ENCODE results near the gene KCNMA1.

KCNMA1 gene

GRCh38 chr10:77649333-77650331, 12.0 kb upstream of the KCNMA1 start:
- TF ChIP-seq CTCF (IDR thresholded peaks at IDR 0.05; ENCODE audit: insufficient read depth, low read length, poor library complexity, severe bottlenecking) (no peak), EZH2phosphoT487 (conservative IDR thresholded peaks at IDR 0.05; ENCODE audit: low read length) (no peak)
- Histone ChIP-seq H3K36me3 (ENCODE audit: low read length) (peaks cover 2% of the 10 kb centered on the region; the same call in 1 of the 2 replicates), H3K4me3 (ENCODE audit: insufficient read depth, low read length, poor library complexity, severe bottlenecking) (no peak overlapping the region), H3K4me2 (ENCODE audit: low read depth, low read length, poor library complexity, severe bottlenecking) (no peak overlapping the region), H3K9me2 (replicated peaks; ENCODE audit: insufficient read depth, low read length) (no peaks in the 10 kb centered on the region), H3F3A (ENCODE audit: insufficient read depth) (no peaks in the 10 kb centered on the region), H4K20me1 (ENCODE audit: low read depth, low read length) (no peaks in the 10 kb centered on the region), H3K27me3 (ENCODE audit: low read length) (no peaks in the 10 kb centered on the region), H3K9ac (ENCODE audit: low read length) (no peak overlapping the region), H3K79me2 (ENCODE audit: insufficient read depth, low read length) (no peaks in the 10 kb centered on the region), H3K9me3 (ENCODE audit: insufficient read depth, low read length) (peaks cover 4% of the 10 kb centered on the region; the same call in 1 of the 2 replicates), H3K27ac (ENCODE audit: low read depth, low read length) (no peak overlapping the region), H2AFZ (ENCODE audit: low read depth, low read length, severe bottlenecking) (no peak overlapping the region)

GRCh38 chr10:77648472-77648871, 10.9 kb upstream of the KCNMA1 start:
- H3F3A ChIP-seq (ENCODE audit: insufficient read depth) = no peaks in the 10 kb centered on the region
- peaks cover 2% of the 10 kb centered on the region; the same call in 1 of the 2 replicates for H3K36me3 ChIP-seq (ENCODE audit: low read length)
- TF ChIP-seq CTCF (IDR thresholded peaks at IDR 0.05; ENCODE audit: insufficient read depth, low read length, poor library complexity, severe bottlenecking) (no peak), EZH2phosphoT487 (conservative IDR thresholded peaks at IDR 0.05; ENCODE audit: low read length) (no peak)
- H3K9me3 ChIP-seq (ENCODE audit: insufficient read depth, low read length) = peaks cover 4% of the 10 kb centered on the region; the same call in 1 of the 2 replicates
- H3K4me2 ChIP-seq (ENCODE audit: low read depth, low read length, poor library complexity, severe bottlenecking) = no peak overlapping the region
- no peaks in the 10 kb centered on the region for H3K79me2 ChIP-seq (ENCODE audit: insufficient read depth, low read length)
- H3K9me2 ChIP-seq (replicated peaks; ENCODE audit: insufficient read depth, low read length) = no peaks in the 10 kb centered on the region
- no peak overlapping the region for H3K27ac ChIP-seq (ENCODE audit: low read depth, low read length)
- H4K20me1 ChIP-seq (ENCODE audit: low read depth, low read length) = no peaks in the 10 kb centered on the region
- no peaks in the 10 kb centered on the region for H3K27me3 ChIP-seq (ENCODE audit: low read length)
- no peak overlapping the region for H3K4me3 ChIP-seq (ENCODE audit: insufficient read depth, low read length, poor library complexity, severe bottlenecking)
- H3K9ac ChIP-seq (ENCODE audit: low read length) = no peak overlapping the region
- no peak overlapping the region for H2AFZ ChIP-seq (ENCODE audit: low read depth, low read length, severe bottlenecking)

- Histone ChIP-seq H3K27ac (ENCODE audit: low read depth, low read length) (no peak overlapping the region), H3K4me2 (ENCODE audit: low read depth, low read length, poor library complexity, severe bottlenecking) (no peak overlapping the region), H3K9me3 (ENCODE audit: insufficient read depth, low read length) (no peaks in the 10 kb centered on the region)
These were observed 10.1 kb upstream of the KCNMA1 start for GRCh38 chr10:77647543-77648293.

More at GRCh38 chr10:77647543-77648293, 10.1 kb upstream of the KCNMA1 start:
- TF ChIP-seq CTCF (IDR thresholded peaks at IDR 0.05; ENCODE audit: insufficient read depth, low read length, poor library complexity, severe bottlenecking) = no peak
- no peak for TF ChIP-seq EZH2phosphoT487 (conservative IDR thresholded peaks at IDR 0.05; ENCODE audit: low read length)
- Histone ChIP-seq H2AFZ (ENCODE audit: low read depth, low read length, severe bottlenecking) (no peak overlapping the region), H3K4me3 (ENCODE audit: insufficient read depth, low read length, poor library complexity, severe bottlenecking) (no peak overlapping the region), H3K79me2 (ENCODE audit: insufficient read depth, low read length) (no peaks in the 10 kb centered on the region), H3K9ac (ENCODE audit: low read length) (no peak overlapping the region), H4K20me1 (ENCODE audit: low read depth, low read length) (no peaks in the 10 kb centered on the region), H3K9me2 (replicated peaks; ENCODE audit: insufficient read depth, low read length) (no peaks in the 10 kb centered on the region), H3K36me3 (ENCODE audit: low read length) (no peaks in the 10 kb centered on the region), H3F3A (ENCODE audit: insufficient read depth) (no peaks in the 10 kb centered on the region), H3K27me3 (ENCODE audit: low read length) (no peaks in the 10 kb centered on the region)

Data from SU-DHL-6 (cell line).